IMR-90 (cell line): ENCODE data around the gene ERGIC2. TPM values are rescaled to one million over a fixed set of nuclear protein-coding genes. Genes with fewer than 3 reads are reported as not detected.

Source experiments
- ATAC-seq: fragments of 200-7000 bp; cut with Tn5 transposase; 2 replicates; pipeline ENCODE4 v1.9.1; 2020; ENCODE audit warnings: low read depth, mild to moderate bottlenecking, moderate library complexity
- BruUV-seq: library from RNA; stranded (reverse); fragments of 400-500 nt; replicated peaks from 2 replicates; lab custom pipeline; 2021; lab: Mats Ljungman, UMichigan
- CTCF ChIA-PET: fragments of 300-600 bp; formaldehyde crosslinking; extraction: SDS; loops from one replicate; lab custom pipeline; 2021; ENCODE audit warnings: antibody characterized with exemption; lab: Yijun Ruan, JAX
- POLR2A ChIA-PET: fragments of 300-600 bp; sonication (Branson Sonifier 250); formaldehyde crosslinking; loops from one replicate; lab custom pipeline; 2022; ENCODE audit warnings: antibody characterized with exemption; ENCODE audit not compliant: unreplicated experiment; lab: Charles Lee
- DNase-seq: peaks from one replicate; pipeline ENCODE4 v3.0.0; 2013
- H2AFZ ChIP-seq: replicated peaks from 2 replicates; pipeline ENCODE3; 2013; ENCODE audit warnings: low read length, mild to moderate bottlenecking; ENCODE audit not compliant: poor library complexity
- H2AK5ac ChIP-seq: 2 replicates; pipeline ENCODE4 v1.6.1; 2013; ENCODE audit warnings: low read depth, low read length, inconsistent platforms
- H2AK9ac ChIP-seq: replicated peaks from 2 replicates; pipeline ENCODE3; 2013; ENCODE audit warnings: mild to moderate bottlenecking, low read depth, low read length, moderate library complexity; ENCODE audit not compliant: poor library complexity
- H2BK120ac ChIP-seq: 2 replicates; pipeline ENCODE4 v1.6.1; 2013; ENCODE audit warnings: low read depth, low read length, inconsistent platforms
- H2BK15ac ChIP-seq: 3 replicates; pipeline ENCODE4 v1.6.1; 2013; ENCODE audit warnings: low read depth, low read length, inconsistent platforms
- H2BK20ac ChIP-seq: 2 replicates; pipeline ENCODE4 v1.6.1; 2013; ENCODE audit warnings: low read depth, mild to moderate bottlenecking, inconsistent platforms, low read length, moderate library complexity
- H2BK5ac ChIP-seq: 2 replicates; pipeline ENCODE4 v1.6.1; 2013; ENCODE audit warnings: mild to moderate bottlenecking, low read depth, low read length, inconsistent platforms; ENCODE audit not compliant: poor library complexity, severe bottlenecking
- H3K14ac ChIP-seq: replicated peaks from 2 replicates; pipeline ENCODE4 v1.6.1; 2013; ENCODE audit warnings: low read depth, low read length, inconsistent platforms
- H3K18ac ChIP-seq: 2 replicates; pipeline ENCODE4 v1.6.1; 2013; ENCODE audit warnings: low read depth, low read length, control low read depth
- H3K23ac ChIP-seq: 2 replicates; pipeline ENCODE4 v1.6.1; 2013; ENCODE audit warnings: low read depth, low read length, inconsistent platforms
- H3K27ac ChIP-seq: 2 replicates; pipeline ENCODE4 v1.5.1; 2013; ENCODE audit warnings: mild to moderate bottlenecking, control low read depth, low read length; ENCODE audit not compliant: insufficient read depth
- H3K27me3 ChIP-seq: 2 replicates; pipeline ENCODE4 v1.6.1; 2013; ENCODE audit warnings: low read length; ENCODE audit not compliant: control insufficient read depth, insufficient read depth
- H3K36me3 ChIP-seq: 2 replicates; pipeline ENCODE4 v1.6.1; 2013; ENCODE audit warnings: low read length, mixed read lengths; ENCODE audit not compliant: control insufficient read depth, insufficient read depth
- H3K4ac ChIP-seq: 2 replicates; pipeline ENCODE4 v1.6.1; 2013; ENCODE audit warnings: low read depth, low read length, inconsistent platforms
- H3K4me1 ChIP-seq: 2 replicates; pipeline ENCODE4 v1.6.1; 2013; ENCODE audit warnings: low read length, mixed read lengths; ENCODE audit not compliant: control insufficient read depth, insufficient read depth
- H3K4me2 ChIP-seq: 2 replicates; pipeline ENCODE4 v1.6.1; 2013; ENCODE audit warnings: low read depth, mild to moderate bottlenecking, control low read depth, low read length, moderate library complexity
- H3K4me3 ChIP-seq: 2 replicates; pipeline ENCODE4 v1.5.1; 2013; ENCODE audit warnings: low read depth, mild to moderate bottlenecking, control low read depth, low read length, moderate library complexity; ENCODE audit not compliant: insufficient read depth
- H3K56ac ChIP-seq: 2 replicates; pipeline ENCODE4 v1.6.1; 2013; ENCODE audit warnings: low read length, inconsistent platforms; ENCODE audit not compliant: insufficient read depth; ENCODE audit errors: extremely low read depth
- H3K79me1 ChIP-seq, 2 experiments: 2 replicates each; pipeline ENCODE4 v1.6.1; 2013; ENCODE audit warnings: low read length in 2 of 2, inconsistent platforms in 1 of 2, low read depth in 1 of 2
- H3K9ac ChIP-seq: 2 replicates; pipeline ENCODE4 v1.6.1; 2013; ENCODE audit warnings: low read depth, low read length, control low read depth
- H3K9me1 ChIP-seq: 2 replicates; pipeline ENCODE4 v1.6.1; 2013; ENCODE audit warnings: low read length, inconsistent platforms; ENCODE audit not compliant: insufficient read depth
- H3K9me3 ChIP-seq: 2 replicates; pipeline ENCODE4 v1.6.1; 2013; ENCODE audit warnings: low read length; ENCODE audit not compliant: control insufficient read depth, insufficient read depth
- H4K20me1 ChIP-seq: 2 replicates; pipeline ENCODE4 v1.6.1; 2013; ENCODE audit warnings: low read length, inconsistent platforms; ENCODE audit not compliant: insufficient read depth
- H4K5ac ChIP-seq: 2 replicates; pipeline ENCODE4 v1.6.1; 2013; ENCODE audit warnings: mild to moderate bottlenecking, low read depth, low read length, control low read depth
- H4K8ac ChIP-seq, 2 experiments: 2 replicates each; pipeline ENCODE4 v1.6.1; 2013; ENCODE audit warnings: low read depth in 2 of 2, low read length in 2 of 2, control low read depth in 1 of 2, inconsistent platforms in 1 of 2
- H4K91ac ChIP-seq: 2 replicates; pipeline ENCODE4 v1.6.1; 2013; ENCODE audit warnings: low read depth, low read length, inconsistent platforms; ENCODE audit not compliant: insufficient read depth
- BHLHE40 ChIP-seq: fragments of 150-350 bp; IDR thresholded peaks from 2 replicates; pipeline ENCODE4 v1.6.1; 2016; ENCODE audit warnings: mild to moderate bottlenecking, low read depth, low read length
- CEBPB ChIP-seq: IDR thresholded peaks from 2 replicates; pipeline ENCODE4 v1.6.1; 2012; ENCODE audit warnings: low read depth, low read length, improper control_type of control experiment
- CHD1 ChIP-seq: IDR thresholded peaks from 2 replicates; pipeline ENCODE4 v1.6.1; 2012; ENCODE audit warnings: low read depth, low read length, improper control_type of control experiment
- FOS ChIP-seq: fragments of 150-350 bp; IDR thresholded peaks from 2 replicates; pipeline ENCODE4 v1.6.1; 2016; ENCODE audit warnings: low read depth, low read length
- MAFK ChIP-seq: IDR thresholded peaks from 2 replicates; pipeline ENCODE4 v1.6.1; 2012; ENCODE audit warnings: low read depth, low read length, improper control_type of control experiment
- MAZ ChIP-seq: IDR thresholded peaks from 2 replicates; pipeline ENCODE4 v1.6.1; 2012; ENCODE audit warnings: low read depth, mild to moderate bottlenecking, low read length, improper control_type of control experiment, moderate library complexity, borderline replicate concordance
- MXI1 ChIP-seq: IDR thresholded peaks from 2 replicates; pipeline ENCODE4 v1.6.1; 2012; ENCODE audit warnings: low read depth, mild to moderate bottlenecking, low read length, moderate library complexity, borderline replicate concordance
- NFE2L2 ChIP-seq: fragments of 150-350 bp; IDR thresholded peaks from 2 replicates; pipeline ENCODE4 v1.6.1; 2016; ENCODE audit warnings: low read depth, mild to moderate bottlenecking, low read length
- POLR2A ChIP-seq: IDR thresholded peaks from 2 replicates; pipeline ENCODE4 v1.6.1; 2012; ENCODE audit warnings: mild to moderate bottlenecking, low read depth, low read length
- RAD21 ChIP-seq: IDR thresholded peaks from 2 replicates; pipeline ENCODE4 v1.6.1; 2012; ENCODE audit warnings: low read length, improper control_type of control experiment
- RCOR1 ChIP-seq: IDR thresholded peaks from 2 replicates; pipeline ENCODE4 v1.6.1; 2012; ENCODE audit warnings: mild to moderate bottlenecking, low read length, improper control_type of control experiment; ENCODE audit not compliant: insufficient replicate concordance
- RFX5 ChIP-seq: IDR thresholded peaks from 2 replicates; pipeline ENCODE4 v1.8.0; 2012; ENCODE audit warnings: low read depth, mild to moderate bottlenecking, low read length, moderate library complexity
- SMC3 ChIP-seq: fragments of 150-350 bp; IDR thresholded peaks from 2 replicates; pipeline ENCODE4 v1.6.1; 2016; ENCODE audit warnings: low read depth, mild to moderate bottlenecking, antibody characterized with exemption, low read length, moderate library complexity
- dilution Hi-C: fragments of 300-500 bp; cut with HindIII; formaldehyde crosslinking; loops from one replicate; pipeline ENCODE4 v1.14.3; 2018; ENCODE audit warnings: low sequenced_read_pairs; ENCODE audit not compliant: unreplicated experiment
- in situ Hi-C: fragments of 300-500 bp; cut with MboI; formaldehyde crosslinking; loops from 3 replicates; pipeline ENCODE4 v1.14.3; 2019; ENCODE audit warnings: low sequenced_read_pairs, inconsistent platforms, mixed read lengths
- intact Hi-C: fragments of 100-400 bp; cut with micrococcal nuclease; formaldehyde crosslinking; loops from 2 replicates; pipeline ENCODE4 v1.10.0; 2022
- polyA plus RNA-seq, 3 experiments: library from polyadenylated mRNA; depleted of rRNA; stranded (reverse); fragments of >200 nt; gene quantifications; 2 replicates each; pipeline ENCODE4 v1.2.3, GENCODE V29; 2012; ENCODE audit warnings: low replicate concordance in 1 of 3
- total RNA-seq: library from RNA; depleted of rRNA; stranded (reverse); fragments of >200 nt; gene quantifications from 2 replicates; pipeline ENCODE4 v1.2.3, GENCODE V29; 2012
- TF ChIP-seq, protein P1 (sequence below): fragments of 150-350 bp; IDR thresholded peaks from 2 replicates; pipeline ENCODE4 v1.6.1; 2016; ENCODE audit warnings: low read depth, mild to moderate bottlenecking, low read length, moderate library complexity, borderline replicate concordance
- TF ChIP-seq, protein P2 (sequence below): fragments of 150-350 bp; IDR thresholded peaks from 2 replicates; pipeline ENCODE4 v1.6.1; 2017; ENCODE audit warnings: mild to moderate bottlenecking, antibody characterized with exemption, low read length, low read depth
- TF ChIP-seq, protein P3 (sequence below): conservative IDR thresholded peaks from 2 replicates; pipeline ENCODE4 v1.5.1; 2012; ENCODE audit warnings: mild to moderate bottlenecking, low read depth, low read length, improper control_type of control experiment

The ERGIC2 gene
- total and polyA plus RNA-seq, 2 of the 4 experiments (the other 2 are of a cell fraction) = 41.0 to 45.3 TPM

DNA sequence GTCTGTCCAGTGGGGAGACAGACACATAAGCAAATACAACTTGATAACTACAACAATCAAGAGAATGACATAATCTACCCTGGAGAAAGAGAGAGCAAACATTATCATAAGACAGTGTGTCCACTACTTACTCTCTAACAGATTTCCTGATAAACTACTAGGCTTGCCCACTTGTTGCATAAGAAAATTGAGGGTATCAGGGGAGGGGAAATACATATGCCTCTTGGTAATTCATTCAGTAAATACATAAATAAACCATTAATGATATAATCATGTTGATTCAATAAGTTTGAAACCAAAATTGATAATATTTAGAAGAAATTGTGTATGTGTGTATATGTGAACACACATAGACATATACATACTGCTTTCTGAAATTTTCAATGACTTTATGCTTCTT lies 76.6 kb downstream of the ERGIC2 start:
- H2BK20ac ChIP-seq = no peak overlapping the region
- no peak overlapping the region for H2AFZ ChIP-seq
- no peaks in the 10 kb centered on the region for H3K4me1 ChIP-seq
- H2BK120ac ChIP-seq = no peak overlapping the region
- no peak overlapping the region for H3K4me2 ChIP-seq
- H3K56ac ChIP-seq = no peak overlapping the region
- no peak overlapping the region for H3K4ac ChIP-seq
- H4K20me1 ChIP-seq = no peaks in the 10 kb centered on the region
- TF ChIP-seq, protein P1, sequence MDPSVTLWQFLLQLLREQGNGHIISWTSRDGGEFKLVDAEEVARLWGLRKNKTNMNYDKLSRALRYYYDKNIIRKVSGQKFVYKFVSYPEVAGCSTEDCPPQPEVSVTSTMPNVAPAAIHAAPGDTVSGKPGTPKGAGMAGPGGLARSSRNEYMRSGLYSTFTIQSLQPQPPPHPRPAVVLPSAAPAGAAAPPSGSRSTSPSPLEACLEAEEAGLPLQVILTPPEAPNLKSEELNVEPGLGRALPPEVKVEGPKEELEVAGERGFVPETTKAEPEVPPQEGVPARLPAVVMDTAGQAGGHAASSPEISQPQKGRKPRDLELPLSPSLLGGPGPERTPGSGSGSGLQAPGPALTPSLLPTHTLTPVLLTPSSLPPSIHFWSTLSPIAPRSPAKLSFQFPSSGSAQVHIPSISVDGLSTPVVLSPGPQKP = no peak
- no peak for TF ChIP-seq BHLHE40
- TF ChIP-seq, protein P2, sequence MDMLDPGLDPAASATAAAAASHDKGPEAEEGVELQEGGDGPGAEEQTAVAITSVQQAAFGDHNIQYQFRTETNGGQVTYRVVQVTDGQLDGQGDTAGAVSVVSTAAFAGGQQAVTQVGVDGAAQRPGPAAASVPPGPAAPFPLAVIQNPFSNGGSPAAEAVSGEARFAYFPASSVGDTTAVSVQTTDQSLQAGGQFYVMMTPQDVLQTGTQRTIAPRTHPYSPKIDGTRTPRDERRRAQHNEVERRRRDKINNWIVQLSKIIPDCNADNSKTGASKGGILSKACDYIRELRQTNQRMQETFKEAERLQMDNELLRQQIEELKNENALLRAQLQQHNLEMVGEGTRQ = no peak
- no peak for TF ChIP-seq NFE2L2
- no peak for TF ChIP-seq RAD21
- TF ChIP-seq FOS = no peak
- no peak for TF ChIP-seq SMC3
- no peak for TF ChIP-seq CEBPB
- TF ChIP-seq, protein P3, sequence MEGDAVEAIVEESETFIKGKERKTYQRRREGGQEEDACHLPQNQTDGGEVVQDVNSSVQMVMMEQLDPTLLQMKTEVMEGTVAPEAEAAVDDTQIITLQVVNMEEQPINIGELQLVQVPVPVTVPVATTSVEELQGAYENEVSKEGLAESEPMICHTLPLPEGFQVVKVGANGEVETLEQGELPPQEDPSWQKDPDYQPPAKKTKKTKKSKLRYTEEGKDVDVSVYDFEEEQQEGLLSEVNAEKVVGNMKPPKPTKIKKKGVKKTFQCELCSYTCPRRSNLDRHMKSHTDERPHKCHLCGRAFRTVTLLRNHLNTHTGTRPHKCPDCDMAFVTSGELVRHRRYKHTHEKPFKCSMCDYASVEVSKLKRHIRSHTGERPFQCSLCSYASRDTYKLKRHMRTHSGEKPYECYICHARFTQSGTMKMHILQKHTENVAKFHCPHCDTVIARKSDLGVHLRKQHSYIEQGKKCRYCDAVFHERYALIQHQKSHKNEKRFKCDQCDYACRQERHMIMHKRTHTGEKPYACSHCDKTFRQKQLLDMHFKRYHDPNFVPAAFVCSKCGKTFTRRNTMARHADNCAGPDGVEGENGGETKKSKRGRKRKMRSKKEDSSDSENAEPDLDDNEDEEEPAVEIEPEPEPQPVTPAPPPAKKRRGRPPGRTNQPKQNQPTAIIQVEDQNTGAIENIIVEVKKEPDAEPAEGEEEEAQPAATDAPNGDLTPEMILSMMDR = no peak
- no peak for TF ChIP-seq RFX5
- TF ChIP-seq MAZ = no peak
- no peak for TF ChIP-seq POLR2A
- no peak for TF ChIP-seq CHD1
- no peak for TF ChIP-seq MAFK
- no peak for TF ChIP-seq MXI1
- TF ChIP-seq RCOR1 = no peak
- no peak overlapping the region for H3K4me3 ChIP-seq
- H3K27ac ChIP-seq = no peak overlapping the region
- H3K36me3 ChIP-seq = no peaks in the 10 kb centered on the region
- H3K27me3 ChIP-seq = no peaks in the 10 kb centered on the region
- H3K9me3 ChIP-seq = no peaks in the 10 kb centered on the region
- CTCF ChIA-PET = no interaction called here
- no TSS peak for BruUV-seq
- H3K9me1 ChIP-seq = no peaks in the 10 kb centered on the region
- no peak overlapping the region for H4K5ac ChIP-seq
- DNase-seq = no peak
- H3K14ac ChIP-seq = no peak overlapping the region
- dilution Hi-C loops = no loop called here
- in situ Hi-C loops = no loop called here
- H2AK9ac ChIP-seq = no peak overlapping the region
- H3K9ac ChIP-seq = no peak overlapping the region
- no peak overlapping the region for H3K18ac ChIP-seq
- no peak overlapping the region for H2AK5ac ChIP-seq
- H3K79me1 ChIP-seq = no peaks in the 10 kb centered on the region
- H3K23ac ChIP-seq = no peak overlapping the region
- no peak overlapping the region for H4K8ac ChIP-seq
- intact Hi-C loops = loop anchor here (10.0 kb wide), 1 partner anchor 1540 kb away; no protein-coding TSS in a partner anchor
- H4K91ac ChIP-seq = no peak overlapping the region
- no peak overlapping the region for H2BK5ac ChIP-seq
- ATAC-seq = no peak
- no peak overlapping the region for H2BK15ac ChIP-seq
- POLR2A ChIA-PET = no interaction called here
